ENCODE results near the gene EOLA2.
"Not testable (repeated sequence)": the region's sequence is repeated elsewhere in the genome, so short reads cannot be mapped to it uniquely, and the experiment has no call there.

Gene EOLA2

GRCh38 chrX:149933547-149933946, 4.7 kb downstream of the EOLA2 start:
- in situ Hi-C loops (cut with MboI; ENCODE audit: low sequenced_read_pairs) = not testable (repeated sequence)

GRCh38 chrX:149932970-149933369, 5.3 kb downstream of the EOLA2 start:
- in situ Hi-C loops (cut with MboI; ENCODE audit: low sequenced_read_pairs) = not testable (repeated sequence)

- in situ Hi-C loops (cut with MboI; ENCODE audit: low sequenced_read_pairs) = not testable (repeated sequence)
Measured at GRCh38 chrX:149932150-149932549, 6.1 kb downstream of the EOLA2 start.

- in situ Hi-C loops (cut with MboI; ENCODE audit: low sequenced_read_pairs) = not testable (repeated sequence)
Measured at GRCh38 chrX:149931355-149931754, 6.9 kb downstream of the EOLA2 start.

GRCh38 chrX:149929400-149929799, 8.9 kb downstream of the EOLA2 start, which contains the start of gene HSFX4:
Gene HSFX4, plus strand, starts transcription at chrX:149929573. Its CDS starts 72 bp downstream, at chrX:149929645.
- in situ Hi-C loops (cut with MboI; ENCODE audit: low sequenced_read_pairs) = not testable (repeated sequence)

GRCh38 chrX:149928635-149929034, 9.7 kb downstream of the EOLA2 start:
- in situ Hi-C loops (cut with MboI; ENCODE audit: low sequenced_read_pairs) = not testable (repeated sequence)

GRCh38 chrX:149927964-149928258, 10.4 kb downstream of the EOLA2 start:
- in situ Hi-C loops (cut with MboI; ENCODE audit: low sequenced_read_pairs) = not testable (repeated sequence)

GRCh38 chrX:149927245-149927963, 10.9 kb downstream of the EOLA2 start:
- in situ Hi-C loops (cut with MboI; ENCODE audit: low sequenced_read_pairs) = not testable (repeated sequence)

GRCh38 chrX:149924434-149924833, 13.9 kb downstream of the EOLA2 start:
- in situ Hi-C loops (cut with MboI; ENCODE audit: low sequenced_read_pairs) = not testable (repeated sequence)

GRCh38 chrX:149923836-149924235, 14.5 kb downstream of the EOLA2 start:
- in situ Hi-C loops (cut with MboI; ENCODE audit: low sequenced_read_pairs) = not testable (repeated sequence)

GRCh38 chrX:149916745-149917392, 21.4 kb downstream of the EOLA2 start:
- in situ Hi-C loops (cut with MboI; ENCODE audit: low sequenced_read_pairs) = no loop called here

- in situ Hi-C loops (cut with MboI; ENCODE audit: low sequenced_read_pairs) = no loop called here
Measured at GRCh38 chrX:149910178-149910695, 28.1 kb downstream of the EOLA2 start.

GRCh38 chrX:149909324-149910177, 28.7 kb downstream of the EOLA2 start:
- in situ Hi-C loops (cut with MboI; ENCODE audit: low sequenced_read_pairs) = no loop called here

- in situ Hi-C loops (cut with MboI; ENCODE audit: low sequenced_read_pairs) = no loop called here
Measured at GRCh38 chrX:149908727-149909126, 29.6 kb downstream of the EOLA2 start.

- in situ Hi-C loops (cut with MboI; ENCODE audit: low sequenced_read_pairs) = no loop called here
Measured at GRCh38 chrX:149908308-149908707, 30.0 kb downstream of the EOLA2 start.

- in situ Hi-C loops (cut with MboI; ENCODE audit: low sequenced_read_pairs) = no loop called here
Measured at GRCh38 chrX:149903889-149904748, 34.2 kb downstream of the EOLA2 start.

GRCh38 chrX:149898554-149898953, 39.7 kb downstream of the EOLA2 start:
- in situ Hi-C loops (cut with MboI; ENCODE audit: low sequenced_read_pairs) = no loop called here

GRCh38 chrX:149890828-149891227, 47.5 kb downstream of the EOLA2 start:
- in situ Hi-C loops (cut with MboI; ENCODE audit: low sequenced_read_pairs) = not testable (repeated sequence)

Measured in HL-60/S4 (cell line).